HCEC 1CT (cell line): Measurements from ENCODE around the gene FOXJ1.

ENCODE experiments used
- DNase-seq: peaks from one replicate; pipeline ENCODE4 v3.0.0-alpha.2; 2017

The FOXJ1 gene

DNA sequence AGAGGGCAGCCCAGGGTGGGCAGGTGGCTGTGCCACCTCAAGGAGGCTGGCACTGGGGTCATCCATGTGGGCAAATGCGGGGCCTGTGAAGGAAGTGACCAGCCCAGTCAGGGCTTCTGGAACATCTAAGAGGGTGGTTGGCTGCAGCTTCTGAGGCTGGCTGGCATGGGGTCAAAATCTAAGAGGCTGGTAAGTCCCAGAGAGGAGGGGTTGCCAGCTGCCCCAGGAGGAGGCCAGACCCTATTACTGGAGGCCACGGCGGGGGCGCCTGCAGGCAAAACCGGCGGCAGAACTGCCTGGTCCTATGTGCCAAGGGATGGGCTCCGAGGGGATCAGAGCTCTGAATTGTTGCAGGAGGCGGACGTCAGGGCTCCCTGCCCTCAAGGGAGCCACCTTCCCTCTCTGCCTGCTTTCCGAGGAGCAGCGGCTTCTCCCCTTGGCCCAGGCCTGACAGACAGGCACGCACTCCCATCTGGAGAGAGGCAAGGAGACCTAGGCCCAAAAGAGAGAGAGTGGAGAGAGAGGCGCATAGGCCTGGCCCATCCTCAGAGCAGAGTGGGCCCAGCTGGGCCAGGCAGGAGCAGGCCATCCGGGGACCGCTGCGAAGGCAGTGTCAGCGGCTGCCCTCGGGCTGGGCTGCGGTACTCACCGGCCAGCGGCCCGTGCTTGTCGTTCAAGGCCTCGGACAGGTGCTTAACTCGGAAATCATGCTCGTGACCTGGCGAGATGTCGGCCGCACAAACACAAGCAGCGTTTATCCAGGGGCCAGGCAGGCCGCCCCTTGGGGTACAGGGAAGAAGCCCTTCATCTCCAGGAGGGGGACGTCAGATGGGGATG lies 51.1 kb downstream of the FOXJ1 start:
- DNase-seq, result no peak

DNA sequence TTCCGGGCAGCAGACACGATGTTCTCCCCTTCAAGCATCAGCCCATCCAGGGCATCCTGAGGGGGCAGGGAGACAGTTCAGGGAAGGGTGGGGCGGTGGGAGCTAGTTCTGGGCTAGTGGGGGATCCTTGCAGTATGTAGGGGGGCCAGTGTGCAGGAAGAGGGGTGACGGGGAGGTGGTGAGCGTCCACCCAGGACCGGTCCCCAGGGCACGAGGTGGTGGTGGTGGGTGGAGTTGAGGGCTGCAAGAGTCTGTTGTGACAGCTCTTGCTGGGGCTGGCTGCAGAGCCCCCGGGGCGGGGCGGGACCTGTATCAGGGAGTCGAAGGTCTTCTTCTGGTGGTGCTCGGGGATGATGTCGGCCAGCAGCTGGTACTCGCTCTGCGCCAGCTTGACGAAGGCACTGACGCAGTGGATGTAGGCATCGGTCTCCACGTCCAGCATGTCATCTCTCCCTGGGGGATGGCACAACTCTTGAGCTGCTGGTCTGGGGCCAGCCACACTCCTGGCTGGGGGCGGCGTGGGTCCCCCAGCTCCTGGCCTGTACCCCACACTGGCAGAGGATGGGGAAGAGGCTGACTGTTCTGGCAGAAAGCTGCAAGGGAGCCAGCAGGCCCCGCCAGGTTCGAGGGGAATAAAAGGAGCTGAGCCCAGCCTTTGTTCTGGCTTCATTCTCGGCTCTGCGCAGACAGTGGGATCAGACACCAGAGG lies 52.0 kb downstream of the FOXJ1 start:
- no peak for DNase-seq

- no peak for DNase-seq
These were observed 52.8 kb downstream of the FOXJ1 start for GRCh38 chr17:76088041-76088867.

GRCh38 chr17:76087531-76087930 lies 53.5 kb downstream of the FOXJ1 start:
- no peak for DNase-seq

GRCh38 chr17:76086384-76086783 lies 54.7 kb downstream of the FOXJ1 start:
- DNase-seq, result no peak
